Esophagus squamous epithelium (tissue), 4 donors: Measurements from ENCODE around the gene FETUB.

Experiments used
- POLR2A ChIP-seq, 4 donors: fragments of 450-650 bp; IDR thresholded peaks; one replicate each; pipeline ENCODE4 v1.6.1; 2017; ENCODE audit warnings: antibody characterized with exemption in 4 of 4, mild to moderate bottlenecking in 4 of 4, moderate library complexity in 3 of 4
- TF ChIP-seq, protein P1 (sequence below), 6 experiments: fragments of 450-650 bp in 4 of 6; fragments of 200-600 bp in 2 of 6; sonication (generic) in 2 of 6; IDR thresholded peaks; one replicate each; pipeline ENCODE4 v1.5.1; 2016 to 2019; ENCODE audit warnings: antibody characterized with exemption in 6 of 6, mild to moderate bottlenecking in 4 of 6, moderate library complexity in 4 of 6

DNA sequence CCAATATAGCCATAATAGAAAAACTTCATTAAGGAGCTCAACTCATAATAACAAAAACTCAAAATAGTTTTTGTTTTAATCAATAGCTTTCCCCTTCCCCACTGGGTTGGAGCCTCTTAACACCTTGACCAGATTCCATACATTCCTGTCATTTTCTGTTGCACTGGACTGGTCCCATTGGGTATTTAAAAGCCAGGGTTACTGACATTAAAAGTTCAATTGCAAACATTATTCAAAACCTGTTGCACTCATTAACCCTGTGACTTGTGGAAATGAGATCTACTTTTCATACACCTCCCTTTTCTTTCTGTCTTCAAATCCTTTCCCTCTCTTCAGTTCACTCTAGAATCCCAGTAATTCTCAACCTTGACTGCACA lies 23.9 kb downstream of the FETUB start:
- TF ChIP-seq, protein P1, sequence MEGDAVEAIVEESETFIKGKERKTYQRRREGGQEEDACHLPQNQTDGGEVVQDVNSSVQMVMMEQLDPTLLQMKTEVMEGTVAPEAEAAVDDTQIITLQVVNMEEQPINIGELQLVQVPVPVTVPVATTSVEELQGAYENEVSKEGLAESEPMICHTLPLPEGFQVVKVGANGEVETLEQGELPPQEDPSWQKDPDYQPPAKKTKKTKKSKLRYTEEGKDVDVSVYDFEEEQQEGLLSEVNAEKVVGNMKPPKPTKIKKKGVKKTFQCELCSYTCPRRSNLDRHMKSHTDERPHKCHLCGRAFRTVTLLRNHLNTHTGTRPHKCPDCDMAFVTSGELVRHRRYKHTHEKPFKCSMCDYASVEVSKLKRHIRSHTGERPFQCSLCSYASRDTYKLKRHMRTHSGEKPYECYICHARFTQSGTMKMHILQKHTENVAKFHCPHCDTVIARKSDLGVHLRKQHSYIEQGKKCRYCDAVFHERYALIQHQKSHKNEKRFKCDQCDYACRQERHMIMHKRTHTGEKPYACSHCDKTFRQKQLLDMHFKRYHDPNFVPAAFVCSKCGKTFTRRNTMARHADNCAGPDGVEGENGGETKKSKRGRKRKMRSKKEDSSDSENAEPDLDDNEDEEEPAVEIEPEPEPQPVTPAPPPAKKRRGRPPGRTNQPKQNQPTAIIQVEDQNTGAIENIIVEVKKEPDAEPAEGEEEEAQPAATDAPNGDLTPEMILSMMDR (IDR thresholded peaks at IDR 0.05) = no peak
- no peak for TF ChIP-seq POLR2A (IDR thresholded peaks at IDR 0.05)
